NCI-H128 (cell line): Measurements from ENCODE around the gene LTA.
"Not testable (repeated sequence)": the region's sequence is repeated elsewhere in the genome, so short reads cannot be mapped to it uniquely, and the experiment has no call there.

ENCODE experiments used
- DNase-seq: peaks from one replicate; lab custom pipeline; 2025; ENCODE audit not compliant: unreplicated experiment; lab: John Stamatoyannopoulos, UW

LTA gene

GRCh38 chr6:31586599-31587281 lies 14.7 kb downstream of the LTA start:
- no peak for DNase-seq

- DNase-seq = no peak
Observed at GRCh38 chr6:31587791-31588777, 16.0 kb downstream of the LTA start.

GRCh38 chr6:31588871-31589650 lies 17.0 kb downstream of the LTA start:
- DNase-seq = no peak

- not testable (repeated sequence) for DNase-seq
Observed at GRCh38 chr6:31590691-31591090, 18.6 kb downstream of the LTA start.

GRCh38 chr6:31592396-31592771 lies 20.3 kb downstream of the LTA start:
- no peak for DNase-seq

- no peak for DNase-seq
Observed at GRCh38 chr6:31597006-31597405, 24.9 kb downstream of the LTA start.

GRCh38 chr6:31607317-31607716 lies 35.2 kb downstream of the LTA start:
- DNase-seq = no peak

GRCh38 chr6:31609519-31610406 lies 37.7 kb downstream of the LTA start:
- DNase-seq = no peak

- no peak for DNase-seq
Observed at GRCh38 chr6:31610968-31611367, 38.9 kb downstream of the LTA start.

GRCh38 chr6:31614075-31614619 lies 42.1 kb downstream of the LTA start:
- DNase-seq = no peak

- no peak for DNase-seq
Observed at GRCh38 chr6:31614684-31615578, 42.8 kb downstream of the LTA start, which contains the start of gene AIF1. TSS of gene AIF1 (plus strand) at chr6:31615234. CDS start at chr6:31615330, 96 bp downstream.

- DNase-seq = no peak
Observed at GRCh38 chr6:31615748-31616147, 43.7 kb downstream of the LTA start.

GRCh38 chr6:31617010-31617409 lies 44.9 kb downstream of the LTA start:
- DNase-seq = no peak

- DNase-seq = peak; percentile 100
Observed at GRCh38 chr6:31619805-31620585, 47.9 kb downstream of the LTA start.

GRCh38 chr6:31620586-31621319 lies 48.7 kb downstream of the LTA start, which contains the start of gene PRRC2A:
TSS of gene PRRC2A (plus strand) at chr6:31620715. CDS start at chr6:31622790, 2,075 bp downstream.
- peak; percentile 66 for DNase-seq

GRCh38 chr6:31621320-31621939 lies 49.3 kb downstream of the LTA start:
- no peak for DNase-seq

- no peak for DNase-seq
Observed at GRCh38 chr6:31621991-31622390, 49.9 kb downstream of the LTA start.
